ENCODE measurements around the gene FGR. TPM values are rescaled to one million over a fixed set of nuclear protein-coding genes. Genes with fewer than 3 reads are reported as not detected.

FGR gene
- total RNA-seq, 1 experiment from 2014 or later: not detected

DNA sequence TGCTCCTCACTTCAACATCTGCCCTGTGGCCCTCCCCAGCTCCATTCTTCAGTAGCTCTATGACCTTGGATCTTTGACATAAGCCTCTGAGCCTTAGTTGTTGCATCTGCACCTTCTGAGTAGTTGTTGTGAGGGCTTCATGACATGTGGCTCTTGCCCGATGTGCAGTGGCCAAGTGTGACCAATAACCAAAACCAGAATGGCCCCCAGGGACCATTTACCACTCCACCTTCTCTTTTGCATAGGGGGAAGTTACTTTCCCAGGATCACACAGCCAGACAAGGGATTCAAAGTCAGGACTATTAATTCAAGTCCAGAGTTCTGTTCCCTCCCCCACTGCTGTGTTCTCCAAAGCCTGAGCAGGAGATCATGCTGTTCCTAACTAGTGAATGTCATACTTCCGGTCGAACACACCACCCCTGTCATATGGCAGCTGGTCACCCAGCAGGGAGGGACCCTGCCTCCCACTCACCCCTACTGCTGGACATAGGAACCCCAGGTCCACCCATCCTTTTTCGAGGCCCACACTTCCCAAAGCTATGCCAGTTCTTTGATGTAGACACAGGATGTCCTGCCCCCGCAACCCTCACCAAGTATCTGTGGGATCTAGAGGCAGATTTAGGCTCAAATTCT lies 4.0 kb downstream of the FGR start:
- Histone ChIP-seq H3K36me3 (ENCODE audit: control insufficient read depth in 1 of 2, insufficient read depth in 2 of 2, low read length in 2 of 2) (no peaks in the 10 kb centered on the region), H3K27ac (ENCODE audit: low read depth, low read length) (no peak overlapping the region), H3K4me2 (ENCODE audit: low read length) (no peak overlapping the region), H3K9ac (ENCODE audit: low read length) (no peak overlapping the region), H3K4me1 (ENCODE audit: control insufficient read depth in 1 of 2, insufficient read depth in 2 of 2, low read length in 2 of 2) (peaks cover 0 to 3% of the 10 kb centered on the region in 2 experiments; a peak in 1 of 4 replicates), H3K27me3 (ENCODE audit: insufficient read depth, low read length) (no peaks in the 10 kb centered on the region), H4K20me1 (ENCODE audit: insufficient read depth) (no peaks in the 10 kb centered on the region), H3K9me3 (ENCODE audit: control insufficient read depth in 1 of 2, insufficient read depth in 1 of 2, low read depth in 1 of 2, low read length in 2 of 2) (no peaks in the 10 kb centered on the region), H2AFZ (ENCODE audit: low read depth, low read length, poor library complexity, severe bottlenecking) (no peak overlapping the region), H3K9me2 (ENCODE audit: insufficient read depth) (no peaks in the 10 kb centered on the region), H3K4me3 (replicated peaks in 1 of 2; ENCODE audit: low read depth in 1 of 2, low read length in 2 of 2) (no peak overlapping the region), H3K79me2 (ENCODE audit: insufficient read depth, low read length) (no peaks in the 10 kb centered on the region)
- RAD21 ChIA-PET (ENCODE audit: low non-redundant PET in 1 of 2, low total read pairs in 2 of 2, uncharacterized antibody in 2 of 2, unreplicated experiment in 2 of 2): no interaction called here
- BruUV-seq (replicated peaks): no TSS peak
- DNase-seq (ENCODE audit: low read depth, low spot score): no peak
- POLR2A ChIA-PET: no interaction called here
- intact Hi-C loops (cut with micrococcal nuclease): no loop called here
- no peak for ATAC-seq
- TF ChIP-seq YY1 (IDR thresholded peaks at IDR 0.05; ENCODE audit: extremely low read depth, insufficient replicate concordance, low read depth, low read length): no peak
- no peak for TF ChIP-seq ELF1 (IDR thresholded peaks at IDR 0.05; ENCODE audit: borderline replicate concordance, low read depth)
- TF ChIP-seq TCF7L2 (IDR thresholded peaks at IDR 0.05; ENCODE audit: borderline replicate concordance, extremely low read depth, insufficient read depth, insufficient read length): no peak
- no peak for TF ChIP-seq RAD21 (IDR thresholded peaks at IDR 0.05; ENCODE audit: low read depth)
- TF ChIP-seq REST (IDR thresholded peaks at IDR 0.05; ENCODE audit: low read depth): no peak
- CTCF ChIA-PET: no interaction called here
